Colonic mucosa (tissue), 4 donors: ENCODE results near the gene EDEM1. TPM values are rescaled to one million over a fixed set of nuclear protein-coding genes. Genes with fewer than 3 reads are reported as not detected.

ENCODE experiments used
- DNase-seq: peaks from one replicate; pipeline ENCODE4 v3.0.0-alpha.2; 2020
- H3K27ac ChIP-seq: fragments of 200-600 bp; one replicate; pipeline ENCODE4 v1.8.0; 2021
- H3K27me3 ChIP-seq: fragments of 200-600 bp; one replicate; pipeline ENCODE4 v1.8.0; 2021
- H3K36me3 ChIP-seq: fragments of 200-600 bp; one replicate; pipeline ENCODE4 v1.8.0; 2021
- H3K4me1 ChIP-seq: fragments of 200-600 bp; one replicate; pipeline ENCODE4 v1.8.0; 2021; ENCODE audit warnings: mild to moderate bottlenecking
- H3K4me3 ChIP-seq: fragments of 200-600 bp; one replicate; pipeline ENCODE4 v1.8.0; 2021
- H3K9ac ChIP-seq, 2 donors: one replicate each; pipeline ENCODE4 v1.7.0; 2013; ENCODE audit warnings: control low read depth in 2 of 2, low read depth in 2 of 2, low read length in 2 of 2
- H3K9me3 ChIP-seq: fragments of 200-600 bp; one replicate; pipeline ENCODE4 v1.8.0; 2021
- intact Hi-C: fragments of 100-400 bp; cut with DNase I; formaldehyde crosslinking; loops from one replicate; pipeline ENCODE4 v1.14.1; 2022
- total RNA-seq, 2 donors: library from RNA; stranded (reverse); fragmentation: NEBNext Ultra II Directional in 1 of 2; extraction: Animal tissue kit (Norgen Biotek cat#: 25700) in 1 of 2; gene quantifications; one replicate each; pipeline ENCODE4 v1.2.1, GENCODE V29; 2021
- TF ChIP-seq, protein P1 (sequence below): fragments of 200-600 bp; IDR thresholded peaks from one replicate; pipeline ENCODE4 v1.8.0; 2022; ENCODE audit warnings: antibody characterized with exemption, mild to moderate bottlenecking
- donor health status: healthy.
- donor health status: DM: no; HTN: no; CAD: no.
- donor health status: DM: no; HTN: no; CAD: no.

EDEM1 gene
- 10 to 100 TPM; 38.9 to 49.7 TPM for total RNA-seq

- H3K4me1 ChIP-seq = no peaks in the 10 kb centered on the region
- TF ChIP-seq, protein P1, sequence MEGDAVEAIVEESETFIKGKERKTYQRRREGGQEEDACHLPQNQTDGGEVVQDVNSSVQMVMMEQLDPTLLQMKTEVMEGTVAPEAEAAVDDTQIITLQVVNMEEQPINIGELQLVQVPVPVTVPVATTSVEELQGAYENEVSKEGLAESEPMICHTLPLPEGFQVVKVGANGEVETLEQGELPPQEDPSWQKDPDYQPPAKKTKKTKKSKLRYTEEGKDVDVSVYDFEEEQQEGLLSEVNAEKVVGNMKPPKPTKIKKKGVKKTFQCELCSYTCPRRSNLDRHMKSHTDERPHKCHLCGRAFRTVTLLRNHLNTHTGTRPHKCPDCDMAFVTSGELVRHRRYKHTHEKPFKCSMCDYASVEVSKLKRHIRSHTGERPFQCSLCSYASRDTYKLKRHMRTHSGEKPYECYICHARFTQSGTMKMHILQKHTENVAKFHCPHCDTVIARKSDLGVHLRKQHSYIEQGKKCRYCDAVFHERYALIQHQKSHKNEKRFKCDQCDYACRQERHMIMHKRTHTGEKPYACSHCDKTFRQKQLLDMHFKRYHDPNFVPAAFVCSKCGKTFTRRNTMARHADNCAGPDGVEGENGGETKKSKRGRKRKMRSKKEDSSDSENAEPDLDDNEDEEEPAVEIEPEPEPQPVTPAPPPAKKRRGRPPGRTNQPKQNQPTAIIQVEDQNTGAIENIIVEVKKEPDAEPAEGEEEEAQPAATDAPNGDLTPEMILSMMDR = no peak
- peak within 1 kb of the TSS; percentile 99 for H3K27ac ChIP-seq
- H3K4me3 ChIP-seq = peak within 1 kb of the TSS; percentile 99
- H3K27me3 ChIP-seq = no peaks in the 10 kb centered on the region
- H3K36me3 ChIP-seq = no peaks in the 10 kb centered on the region
- intact Hi-C loops = loop anchor here (5.0 kb wide), 1 partner anchor 65 kb away; the partner anchor contains the start of gene ARL8B
- H3K9ac ChIP-seq = peak within 1 kb of the TSS; percentile 90 to 98
- no peaks in the 10 kb centered on the region for H3K9me3 ChIP-seq
- peak; percentile 97 for DNase-seq
Measured at GRCh38 chr3:5187156-5187919, at the start of gene EDEM1. EDEM1 (plus strand) TSS chr3:5187707; CDS start chr3:5187806, 99 bp downstream.

DNA sequence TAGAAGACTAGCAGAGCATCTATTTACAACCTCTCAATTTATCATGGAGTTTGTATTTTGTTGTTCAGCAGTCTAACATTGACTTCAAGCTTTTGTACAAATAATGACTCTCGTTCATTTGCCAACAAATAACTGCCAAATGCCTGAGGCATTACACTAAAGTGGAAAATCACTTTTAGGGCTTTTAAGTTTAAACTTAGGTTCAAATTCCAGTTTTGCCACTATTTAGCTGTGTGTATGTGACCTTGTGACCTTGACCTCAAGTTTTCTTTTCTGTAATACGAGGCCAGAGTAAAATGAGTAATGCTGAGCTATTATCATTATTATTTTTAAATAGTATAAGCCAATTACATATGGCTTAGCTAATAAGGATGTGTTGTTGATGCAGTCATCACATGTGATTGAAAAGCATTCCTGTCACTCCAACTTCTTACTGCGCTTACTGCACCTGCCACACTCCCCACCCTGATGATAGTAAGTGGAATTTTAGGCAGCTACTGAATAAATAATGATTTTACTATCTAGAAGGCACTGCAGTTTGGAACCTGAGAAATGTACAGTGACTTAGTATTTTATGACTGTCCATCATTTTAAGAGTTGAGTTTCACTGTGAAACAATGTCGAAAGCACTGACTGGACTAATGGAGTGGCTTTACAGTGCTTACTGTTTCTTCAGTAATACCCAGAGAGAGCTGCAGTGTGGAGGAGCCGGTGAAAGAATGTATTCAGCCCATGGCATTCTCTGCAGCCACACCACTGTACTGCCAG lies 49.1 kb upstream of the EDEM1 start:
- H3K9ac ChIP-seq = no peak overlapping the region
- H3K36me3 ChIP-seq = no peaks in the 10 kb centered on the region
- H3K4me1 ChIP-seq = no peaks in the 10 kb centered on the region
- DNase-seq = no peak
- TF ChIP-seq, protein P1 = no peak
- intact Hi-C loops = no loop called here
- H3K27ac ChIP-seq = no peak overlapping the region
- H3K4me3 ChIP-seq = no peak overlapping the region
- H3K9me3 ChIP-seq = no peaks in the 10 kb centered on the region
- no peaks in the 10 kb centered on the region for H3K27me3 ChIP-seq

- no peak for DNase-seq
- H3K4me1 ChIP-seq = no peaks in the 10 kb centered on the region
- H3K4me3 ChIP-seq = no peak overlapping the region
- TF ChIP-seq, protein P1 = no peak
- intact Hi-C loops = no loop called here
- no peak overlapping the region for H3K9ac ChIP-seq
- H3K9me3 ChIP-seq = no peaks in the 10 kb centered on the region
- no peak overlapping the region for H3K27ac ChIP-seq
- no peaks in the 10 kb centered on the region for H3K36me3 ChIP-seq
- no peaks in the 10 kb centered on the region for H3K27me3 ChIP-seq
Measured at GRCh38 chr3:5140230-5140621, 47.3 kb upstream of the EDEM1 start.

DNA sequence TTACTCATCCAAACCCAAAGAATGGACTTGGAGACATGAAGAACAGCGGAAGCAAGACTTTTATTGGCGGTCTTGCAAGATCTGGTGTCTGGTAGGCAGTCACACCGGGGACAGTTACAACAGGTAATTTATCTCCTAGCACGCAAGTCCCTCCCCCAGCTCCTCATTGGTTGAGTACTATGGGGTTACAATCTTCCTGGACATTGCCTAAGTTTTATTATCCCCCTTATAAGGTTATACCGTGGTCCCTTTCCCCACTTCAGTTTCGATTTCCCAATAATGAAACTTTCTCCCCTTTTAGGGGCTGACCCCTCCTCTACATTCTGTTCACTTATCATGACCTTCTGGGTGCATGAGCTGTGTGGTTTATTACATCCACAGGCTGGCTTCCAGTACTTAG lies 46.7 kb upstream of the EDEM1 start:
- Histone ChIP-seq H3K4me1 (no peaks in the 10 kb centered on the region), H3K9ac (no peak overlapping the region), H3K27me3 (no peaks in the 10 kb centered on the region), H3K27ac (no peak overlapping the region), H3K9me3 (no peaks in the 10 kb centered on the region), H3K36me3 (no peaks in the 10 kb centered on the region), H3K4me3 (no peak overlapping the region)
- intact Hi-C loops = no loop called here
- TF ChIP-seq, protein P1 = no peak
- DNase-seq = no peak

DNA sequence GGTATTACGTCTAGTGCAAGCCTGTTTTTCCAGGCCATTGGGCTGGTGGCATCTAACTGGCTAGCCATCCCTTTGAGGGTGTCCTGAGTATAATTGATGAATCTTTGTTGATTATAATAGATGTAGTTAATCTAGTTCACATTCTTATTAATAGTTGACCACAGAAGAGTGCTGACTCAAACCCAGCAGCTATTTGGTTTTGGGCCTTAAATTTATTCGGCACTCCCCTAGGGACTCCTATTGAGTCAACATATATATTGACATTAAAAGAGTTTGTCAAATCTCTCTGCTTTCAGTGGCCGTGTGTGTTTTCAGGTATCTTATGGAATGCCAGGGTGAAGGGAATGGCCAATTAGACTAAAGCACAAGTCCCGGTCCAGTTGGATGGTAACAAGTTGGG lies 45.7 kb upstream of the EDEM1 start:
- TF ChIP-seq, protein P1 = no peak
- Histone ChIP-seq H3K36me3 (no peaks in the 10 kb centered on the region), H3K9me3 (no peaks in the 10 kb centered on the region), H3K27me3 (no peaks in the 10 kb centered on the region), H3K4me1 (no peaks in the 10 kb centered on the region), H3K27ac (no peak overlapping the region), H3K4me3 (no peak overlapping the region), H3K9ac (no peak overlapping the region)
- intact Hi-C loops = no loop called here
- no peak for DNase-seq
